Smooth muscle cell of the brain vasculature (primary cell): Measurements from ENCODE around the gene MCFD2.
A peak's percentile ranks its signal among the peaks of the same experiment; 100 is the strongest.
"Not testable (repeated sequence)": the region's sequence is repeated elsewhere in the genome, so short reads cannot be mapped to it uniquely, and the experiment has no call there.

Experiments used
- DNase-seq: peaks from one replicate; pipeline ENCODE4 v3.0.0-alpha.2; 2012; ENCODE audit warnings: low read depth, low spot score

The MCFD2 gene

GRCh38 chr2:46937471-46937901 is 21.9 kb upstream of the MCFD2 start:
- DNase-seq, result no peak

GRCh38 chr2:46936566-46936965 is 21.0 kb upstream of the MCFD2 start:
- no peak for DNase-seq

- no peak for DNase-seq
These were observed 19.5 kb upstream of the MCFD2 start for GRCh38 chr2:46935071-46935470.

GRCh38 chr2:46929612-46930011 is 14.0 kb upstream of the MCFD2 start:
- no peak for DNase-seq

GRCh38 chr2:46926863-46927262 is 11.3 kb upstream of the MCFD2 start:
- no peak for DNase-seq

- DNase-seq, result no peak
These were observed 10.1 kb upstream of the MCFD2 start for GRCh38 chr2:46925474-46926351.

GRCh38 chr2:46924608-46925007 is 9.0 kb upstream of the MCFD2 start:
- DNase-seq, result no peak

- no peak for DNase-seq
These were observed 8.4 kb upstream of the MCFD2 start for GRCh38 chr2:46924038-46924437.

DNA sequence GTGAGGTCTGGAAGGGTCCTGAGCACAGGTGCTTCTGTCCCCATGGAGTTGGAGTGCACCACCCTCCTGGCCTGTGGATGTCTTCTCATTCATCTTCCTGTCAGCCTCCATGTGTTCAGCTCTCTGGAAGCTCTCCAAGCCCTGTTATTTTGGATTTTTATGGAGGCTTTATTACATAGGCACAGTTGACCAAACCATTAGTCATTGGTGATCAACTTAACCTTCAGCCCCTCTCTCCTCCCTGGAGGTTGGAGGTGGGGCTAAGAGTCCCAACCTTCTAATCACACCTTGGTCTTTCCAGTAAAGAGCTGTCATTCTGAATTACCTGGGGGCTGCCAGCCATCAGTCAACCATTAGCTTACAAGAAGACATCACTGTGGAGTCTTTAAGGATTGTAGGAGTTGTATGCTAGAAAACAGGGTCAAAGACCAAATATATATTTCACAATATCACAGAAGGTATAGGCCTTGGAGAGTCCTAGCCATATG is 7.5 kb upstream of the MCFD2 start:
- DNase-seq, result no peak

GRCh38 chr2:46922606-46923005 is 7.0 kb upstream of the MCFD2 start:
- DNase-seq, result no peak

DNA sequence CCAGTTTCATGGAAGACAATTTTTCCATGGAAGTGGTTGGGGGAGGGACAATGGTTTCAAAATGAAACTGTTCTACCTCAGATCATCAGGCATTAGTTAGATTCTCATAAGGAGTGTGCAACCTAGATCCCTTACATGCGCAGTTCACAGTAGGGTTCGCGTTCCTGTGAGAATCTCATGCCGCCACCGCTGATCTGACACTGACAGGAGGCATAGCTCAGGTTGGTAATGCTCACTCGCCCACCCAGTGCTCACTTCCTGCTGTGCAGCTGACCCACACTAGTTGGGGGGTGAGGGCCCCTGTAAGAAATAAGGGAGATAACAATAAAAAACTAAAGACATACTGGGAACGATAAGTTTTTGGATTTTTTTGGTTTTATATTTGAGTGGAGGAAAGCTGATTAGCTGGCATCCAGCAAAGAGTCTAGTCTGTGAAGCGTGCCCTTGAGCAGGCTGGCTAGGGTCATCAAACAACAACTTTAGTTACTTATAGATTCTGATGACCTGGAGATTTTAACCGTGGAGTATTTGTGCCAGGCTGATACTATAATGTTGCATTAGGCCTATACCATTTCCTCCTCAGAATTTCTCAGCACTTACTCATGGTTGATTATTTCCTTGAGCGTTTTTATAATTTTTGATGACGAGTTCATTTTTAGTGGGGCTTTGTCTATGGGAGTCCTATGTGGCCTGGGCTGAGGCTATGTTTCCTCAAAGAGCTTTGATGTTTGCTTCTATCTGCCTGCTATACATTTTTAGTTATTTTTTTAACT is 6.3 kb upstream of the MCFD2 start:
- DNase-seq, result no peak

- no peak for DNase-seq
These were observed 2.0 kb upstream of the MCFD2 start for GRCh38 chr2:46917628-46918027.

GRCh38 chr2:46915811-46916630 is 415 bp upstream of the MCFD2 start:
- peak; percentile 54 for DNase-seq

DNA sequence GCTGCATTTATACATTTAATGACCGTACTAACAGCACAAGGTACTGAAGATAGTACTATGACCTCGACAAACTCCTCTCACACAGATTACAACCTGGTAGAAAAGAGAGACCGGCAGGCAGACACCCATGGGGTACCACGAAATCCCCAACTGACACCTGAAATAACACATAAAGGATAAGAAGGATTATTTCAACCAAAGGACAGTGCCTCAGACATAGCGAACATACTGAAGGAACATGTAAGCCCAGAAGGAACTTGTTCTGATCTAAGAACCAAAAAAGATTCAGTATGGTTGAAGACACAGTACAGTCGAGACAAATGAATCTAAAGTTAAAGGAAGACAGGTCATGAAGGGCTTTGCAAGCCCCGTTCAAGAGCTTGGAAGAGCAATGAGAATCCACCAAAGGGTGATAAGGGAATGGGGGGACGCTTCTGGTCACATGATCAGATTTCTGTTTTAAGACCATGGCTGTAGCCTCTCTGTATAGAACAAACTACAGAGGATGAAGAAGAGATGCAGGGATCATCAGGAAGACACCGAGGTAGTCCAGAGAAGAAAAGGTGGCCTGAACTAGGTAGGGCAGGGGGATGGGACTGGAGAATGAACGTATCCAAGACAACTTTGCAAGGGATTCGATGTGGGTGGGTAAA is 902 bp downstream of the MCFD2 start:
- no peak for DNase-seq

- no peak for DNase-seq
These were observed 1.9 kb downstream of the MCFD2 start for GRCh38 chr2:46913471-46914381.

DNA sequence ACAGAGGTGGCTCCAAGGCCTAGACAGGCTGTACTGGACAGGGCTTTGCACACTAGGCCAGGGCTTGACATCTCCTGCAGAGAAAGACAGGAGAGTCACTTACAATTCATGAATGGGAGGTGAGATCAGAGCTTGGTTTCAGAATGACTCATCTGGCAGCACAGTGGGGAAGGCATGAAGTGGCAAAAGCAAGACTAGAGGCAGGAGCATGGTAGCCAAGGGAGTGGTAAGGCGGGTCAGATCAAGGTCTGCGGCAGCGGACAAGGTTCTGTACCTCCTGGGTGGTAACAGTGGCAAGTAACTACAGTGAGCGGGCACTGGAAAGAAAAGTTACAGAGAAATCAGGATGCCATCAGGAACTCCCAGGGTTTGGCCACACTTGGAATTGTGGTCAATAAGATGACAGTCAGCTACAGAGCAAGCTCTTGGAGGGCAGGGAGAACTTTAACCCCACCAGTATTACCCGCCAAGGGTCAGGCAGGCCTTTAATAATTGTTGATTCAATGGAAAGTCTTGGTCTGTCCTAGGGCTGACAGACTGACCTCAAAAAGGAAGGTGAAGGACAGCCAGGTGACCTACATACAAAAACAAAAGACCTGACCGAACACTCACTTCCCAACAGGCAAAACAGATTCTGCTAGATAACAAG is 5.7 kb downstream of the MCFD2 start:
- DNase-seq, result peak; percentile 70

DNA sequence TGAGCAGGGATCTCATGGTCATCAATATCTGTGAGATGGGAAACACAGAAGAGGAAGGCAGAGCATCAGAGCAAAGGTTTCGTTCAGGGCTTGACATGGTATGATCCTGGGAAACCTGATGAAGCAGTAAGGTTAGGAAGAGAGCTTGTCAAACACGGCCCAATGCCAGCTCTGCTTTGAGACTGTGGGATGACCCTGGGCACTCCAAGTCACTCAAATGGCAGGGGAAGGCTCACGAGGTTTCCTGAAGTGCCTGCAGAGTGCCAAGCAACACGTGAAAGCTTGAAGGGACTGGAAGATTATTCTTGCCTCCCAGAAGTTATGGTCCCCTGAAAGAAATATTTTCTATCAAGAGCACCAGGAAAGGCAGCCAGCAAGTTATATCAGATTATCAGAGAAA is 6.5 kb downstream of the MCFD2 start:
- DNase-seq, result no peak

- DNase-seq, result not testable (repeated sequence)
These were observed 10.5 kb downstream of the MCFD2 start for GRCh38 chr2:46904908-46905678.

DNA sequence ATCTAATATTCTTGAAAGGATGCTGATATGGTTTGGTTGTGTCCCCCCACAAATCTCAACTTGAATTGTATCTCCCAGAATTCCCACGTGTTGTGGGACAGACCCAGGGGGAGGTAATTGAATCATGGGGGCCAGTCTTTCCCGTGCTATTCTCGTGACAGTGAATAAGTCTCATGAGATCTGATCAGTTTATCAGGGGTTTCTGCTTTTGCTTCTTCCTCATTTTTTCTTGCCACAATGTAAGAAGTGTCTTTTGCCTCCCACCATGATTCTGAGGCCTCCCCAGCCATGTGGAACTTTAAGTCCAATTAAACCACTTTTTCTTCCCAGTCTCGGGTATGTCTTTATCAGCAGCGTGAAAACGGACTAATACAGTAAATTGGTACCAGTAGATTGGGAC is 12.6 kb downstream of the MCFD2 start:
- not testable (repeated sequence) for DNase-seq
